ENCODE measurements around the gene CD63. TPM values are rescaled to one million over a fixed set of nuclear protein-coding genes. Genes with fewer than 3 reads are reported as not detected.

CD63 gene
- total and polyA plus RNA-seq, 2 of the 13 experiments (the other 11 are each of a cell fraction or from before 2014, with no cell fraction given) = 234 to 277 TPM

DNA sequence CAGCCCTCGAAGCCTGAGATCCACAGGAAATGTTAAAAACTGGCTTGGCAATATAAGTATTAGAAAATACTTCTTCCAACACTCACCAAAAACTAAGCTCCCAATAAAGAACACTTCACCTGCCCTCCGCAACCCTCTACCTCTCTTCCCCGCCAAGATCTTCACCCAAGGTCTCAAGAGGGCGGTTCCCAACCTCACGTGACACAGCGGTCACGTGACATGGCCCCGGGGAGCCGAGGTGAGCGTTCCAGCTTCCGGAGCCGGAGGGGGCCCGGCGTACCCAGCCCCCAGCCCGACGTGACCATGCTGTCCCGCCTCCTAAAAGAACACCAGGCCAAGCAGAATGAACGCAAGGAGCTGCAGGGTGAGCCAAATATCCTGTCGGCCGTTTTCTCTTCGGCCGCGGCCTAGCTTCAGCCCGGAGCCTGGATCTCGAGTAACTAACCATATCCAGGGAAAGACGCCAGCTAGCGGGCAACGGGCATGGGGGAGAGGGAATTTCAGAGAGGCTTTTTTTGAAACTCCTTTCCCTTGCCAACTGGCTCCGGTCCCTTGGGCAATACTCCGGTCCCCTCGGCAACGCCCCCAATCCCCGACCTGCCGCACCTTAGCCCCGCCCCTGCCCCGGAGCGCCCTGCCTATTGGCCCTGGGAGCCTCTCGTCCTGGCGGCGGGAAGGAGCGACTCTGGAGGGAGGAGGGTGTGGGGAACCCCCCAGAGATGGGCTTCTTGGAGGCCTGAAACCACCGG, 12.8 kb downstream of the CD63 start, which contains the start of gene BLOC1S1 (continued):
- TF ChIP-seq, protein P1, sequence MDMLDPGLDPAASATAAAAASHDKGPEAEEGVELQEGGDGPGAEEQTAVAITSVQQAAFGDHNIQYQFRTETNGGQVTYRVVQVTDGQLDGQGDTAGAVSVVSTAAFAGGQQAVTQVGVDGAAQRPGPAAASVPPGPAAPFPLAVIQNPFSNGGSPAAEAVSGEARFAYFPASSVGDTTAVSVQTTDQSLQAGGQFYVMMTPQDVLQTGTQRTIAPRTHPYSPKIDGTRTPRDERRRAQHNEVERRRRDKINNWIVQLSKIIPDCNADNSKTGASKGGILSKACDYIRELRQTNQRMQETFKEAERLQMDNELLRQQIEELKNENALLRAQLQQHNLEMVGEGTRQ (IDR thresholded peaks at IDR 0.05; ENCODE audit: low read depth, low read length) = peak; percentile 100
- TF ChIP-seq, protein P1 (CRISPR knock-in tag; IDR thresholded peaks at IDR 0.05; ENCODE audit: borderline replicate concordance) = peak; percentile 100; the same call in 1 of the 2 replicates
- no peak for TF ChIP-seq ZNF121 (CRISPR knock-in tag; IDR thresholded peaks at IDR 0.05)
- TF ChIP-seq, protein P2, sequence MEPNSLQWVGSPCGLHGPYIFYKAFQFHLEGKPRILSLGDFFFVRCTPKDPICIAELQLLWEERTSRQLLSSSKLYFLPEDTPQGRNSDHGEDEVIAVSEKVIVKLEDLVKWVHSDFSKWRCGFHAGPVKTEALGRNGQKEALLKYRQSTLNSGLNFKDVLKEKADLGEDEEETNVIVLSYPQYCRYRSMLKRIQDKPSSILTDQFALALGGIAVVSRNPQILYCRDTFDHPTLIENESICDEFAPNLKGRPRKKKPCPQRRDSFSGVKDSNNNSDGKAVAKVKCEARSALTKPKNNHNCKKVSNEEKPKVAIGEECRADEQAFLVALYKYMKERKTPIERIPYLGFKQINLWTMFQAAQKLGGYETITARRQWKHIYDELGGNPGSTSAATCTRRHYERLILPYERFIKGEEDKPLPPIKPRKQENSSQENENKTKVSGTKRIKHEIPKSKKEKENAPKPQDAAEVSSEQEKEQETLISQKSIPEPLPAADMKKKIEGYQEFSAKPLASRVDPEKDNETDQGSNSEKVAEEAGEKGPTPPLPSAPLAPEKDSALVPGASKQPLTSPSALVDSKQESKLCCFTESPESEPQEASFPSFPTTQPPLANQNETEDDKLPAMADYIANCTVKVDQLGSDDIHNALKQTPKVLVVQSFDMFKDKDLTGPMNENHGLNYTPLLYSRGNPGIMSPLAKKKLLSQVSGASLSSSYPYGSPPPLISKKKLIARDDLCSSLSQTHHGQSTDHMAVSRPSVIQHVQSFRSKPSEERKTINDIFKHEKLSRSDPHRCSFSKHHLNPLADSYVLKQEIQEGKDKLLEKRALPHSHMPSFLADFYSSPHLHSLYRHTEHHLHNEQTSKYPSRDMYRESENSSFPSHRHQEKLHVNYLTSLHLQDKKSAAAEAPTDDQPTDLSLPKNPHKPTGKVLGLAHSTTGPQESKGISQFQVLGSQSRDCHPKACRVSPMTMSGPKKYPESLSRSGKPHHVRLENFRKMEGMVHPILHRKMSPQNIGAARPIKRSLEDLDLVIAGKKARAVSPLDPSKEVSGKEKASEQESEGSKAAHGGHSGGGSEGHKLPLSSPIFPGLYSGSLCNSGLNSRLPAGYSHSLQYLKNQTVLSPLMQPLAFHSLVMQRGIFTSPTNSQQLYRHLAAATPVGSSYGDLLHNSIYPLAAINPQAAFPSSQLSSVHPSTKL (CRISPR knock-in tag; IDR thresholded peaks at IDR 0.05) = peak; percentile 73
- TF ChIP-seq, protein P3, sequence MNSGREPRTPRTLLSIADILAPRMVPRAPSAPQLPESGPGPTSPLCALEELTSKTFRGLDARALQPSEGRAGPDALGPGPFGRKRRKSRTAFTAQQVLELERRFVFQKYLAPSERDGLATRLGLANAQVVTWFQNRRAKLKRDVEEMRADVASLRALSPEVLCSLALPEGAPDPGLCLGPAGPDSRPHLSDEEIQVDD (CRISPR knock-in tag; IDR thresholded peaks at IDR 0.05; ENCODE audit: borderline replicate concordance) = no peak
- TF ChIP-seq SOX5 (CRISPR knock-in tag; IDR thresholded peaks at IDR 0.05; ENCODE audit: borderline replicate concordance) = peak; percentile 45; the same call in 1 of the 2 replicates
- TF ChIP-seq ZNF841 (CRISPR knock-in tag; IDR thresholded peaks at IDR 0.05; ENCODE audit: borderline replicate concordance) = no peak
- TF ChIP-seq NCOA5 (CRISPR knock-in tag; IDR thresholded peaks at IDR 0.05) = no peak
- TF ChIP-seq, protein P4, sequence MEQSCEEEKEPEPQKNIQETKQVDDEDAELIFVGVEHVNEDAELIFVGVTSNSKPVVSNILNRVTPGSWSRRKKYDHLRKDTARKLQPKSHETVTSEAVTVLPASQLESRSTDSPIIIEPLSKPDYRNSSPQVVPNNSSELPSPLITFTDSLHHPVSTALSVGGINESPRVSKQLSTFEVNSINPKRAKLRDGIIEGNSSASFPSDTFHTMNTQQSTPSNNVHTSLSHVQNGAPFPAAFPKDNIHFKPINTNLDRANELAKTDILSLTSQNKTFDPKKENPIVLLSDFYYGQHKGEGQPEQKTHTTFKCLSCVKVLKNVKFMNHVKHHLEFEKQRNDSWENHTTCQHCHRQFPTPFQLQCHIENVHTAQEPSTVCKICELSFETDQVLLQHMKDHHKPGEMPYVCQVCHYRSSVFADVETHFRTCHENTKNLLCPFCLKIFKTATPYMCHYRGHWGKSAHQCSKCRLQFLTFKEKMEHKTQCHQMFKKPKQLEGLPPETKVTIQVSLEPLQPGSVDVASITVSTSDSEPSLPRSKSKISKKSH (CRISPR knock-in tag; IDR thresholded peaks at IDR 0.05; ENCODE audit: borderline replicate concordance) = peak; percentile 64; the same call in 1 of the 2 replicates
- peak; percentile 31 for TF ChIP-seq PHF5A (CRISPR knock-in tag; IDR thresholded peaks at IDR 0.05; ENCODE audit: low read depth, unreplicated experiment)
- TF ChIP-seq ZKSCAN5 (CRISPR knock-in tag; IDR thresholded peaks at IDR 0.05) = no peak
- no peak for TF ChIP-seq PLRG1 (conservative IDR thresholded peaks at IDR 0.05)
- TF ChIP-seq NKX3-1 (CRISPR knock-in tag; IDR thresholded peaks at IDR 0.05) = no peak
- no peak for TF ChIP-seq TCF12 (IDR thresholded peaks at IDR 0.05)
- TF ChIP-seq TCF12 (CRISPR knock-in tag; IDR thresholded peaks at IDR 0.05) = no peak
- TF ChIP-seq ZNF776 (CRISPR knock-in tag; IDR thresholded peaks at IDR 0.05) = no peak; the same call in 1 of the 2 replicates
- peak; percentile 80; the same call in 1 of the 2 replicates for TF ChIP-seq STAT5B (CRISPR knock-in tag; IDR thresholded peaks at IDR 0.05)
- TF ChIP-seq ZNF34 (CRISPR knock-in tag; IDR thresholded peaks at IDR 0.05; ENCODE audit: borderline replicate concordance) = peak; percentile 32; the same call in 1 of the 2 replicates
- TF ChIP-seq MBD4 (IDR thresholded peaks at IDR 0.05; ENCODE audit: borderline replicate concordance, low read length) = no peak
- peak; percentile 83 for TF ChIP-seq ZNF777 (CRISPR knock-in tag; IDR thresholded peaks at IDR 0.05)
- TF ChIP-seq, protein P5, sequence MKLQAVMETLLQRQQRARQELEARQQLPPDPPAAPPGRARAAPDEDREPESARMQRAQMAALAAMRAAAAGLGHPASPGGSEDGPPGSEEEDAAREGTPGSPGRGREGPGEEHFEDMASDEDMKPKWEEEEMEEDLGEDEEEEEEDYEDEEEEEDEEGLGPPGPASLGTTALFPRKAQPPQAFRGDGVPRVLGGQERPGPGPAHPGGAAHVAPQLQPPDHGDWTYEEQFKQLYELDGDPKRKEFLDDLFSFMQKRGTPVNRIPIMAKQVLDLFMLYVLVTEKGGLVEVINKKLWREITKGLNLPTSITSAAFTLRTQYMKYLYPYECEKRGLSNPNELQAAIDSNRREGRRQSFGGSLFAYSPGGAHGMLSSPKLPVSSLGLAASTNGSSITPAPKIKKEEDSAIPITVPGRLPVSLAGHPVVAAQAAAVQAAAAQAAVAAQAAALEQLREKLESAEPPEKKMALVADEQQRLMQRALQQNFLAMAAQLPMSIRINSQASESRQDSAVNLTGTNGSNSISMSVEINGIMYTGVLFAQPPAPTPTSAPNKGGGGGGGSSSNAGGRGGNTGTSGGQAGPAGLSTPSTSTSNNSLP (IDR thresholded peaks at IDR 0.05; ENCODE audit: low read depth, low read length) = no peak

All from HepG2 (cell line).